Measurements from ENCODE around the gene RGS3.

The RGS3 gene

DNA sequence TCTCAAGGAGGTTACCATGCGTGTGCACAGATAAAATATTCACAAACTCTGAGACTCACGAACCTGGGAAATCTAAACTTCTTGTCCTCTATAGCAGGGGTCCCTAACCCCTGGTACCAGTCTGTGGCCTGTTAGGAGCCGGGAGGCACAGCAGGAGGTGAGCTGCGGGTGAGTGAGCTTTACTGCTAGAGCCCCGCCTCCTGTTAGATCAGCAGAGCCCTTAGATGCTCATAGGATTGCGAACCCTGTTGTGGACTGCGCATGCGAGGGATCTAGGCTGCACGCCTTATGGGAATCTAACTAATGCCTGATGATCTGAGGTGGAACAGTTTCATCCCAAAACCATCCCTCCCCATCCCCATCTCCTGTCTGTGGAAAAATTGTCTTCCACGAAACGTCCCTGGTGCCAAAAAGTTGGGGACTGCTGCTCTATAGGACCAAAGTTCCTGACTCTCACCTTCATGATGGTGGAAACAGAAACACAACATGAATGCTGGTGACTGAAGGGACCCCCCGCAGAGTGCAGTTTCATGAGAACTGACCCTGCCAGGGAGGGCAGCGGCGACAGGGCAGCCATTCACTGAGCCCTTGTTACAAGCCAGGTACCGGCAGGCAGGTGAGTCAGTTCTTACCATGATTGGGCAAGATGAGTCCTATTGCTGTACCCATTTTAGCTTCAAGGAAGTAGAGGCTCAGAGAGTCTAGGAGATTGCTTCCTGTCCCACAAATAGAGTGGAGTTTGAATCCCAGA is 181.9 kb downstream of the RGS3 start:
- Mint-ChIP-seq H3K9me3 (no peaks in the 10 kb centered on the region), H3K4me1 (ENCODE audit: low read depth) (no peaks in the 10 kb centered on the region), H3K27ac (no peak overlapping the region), H3K36me3 (ENCODE audit: low read depth) (no peaks in the 10 kb centered on the region), H3K27me3 (ENCODE audit: low read depth) (peaks cover 40% of the 10 kb centered on the region), H3K4me3 (no peak overlapping the region)

DNA sequence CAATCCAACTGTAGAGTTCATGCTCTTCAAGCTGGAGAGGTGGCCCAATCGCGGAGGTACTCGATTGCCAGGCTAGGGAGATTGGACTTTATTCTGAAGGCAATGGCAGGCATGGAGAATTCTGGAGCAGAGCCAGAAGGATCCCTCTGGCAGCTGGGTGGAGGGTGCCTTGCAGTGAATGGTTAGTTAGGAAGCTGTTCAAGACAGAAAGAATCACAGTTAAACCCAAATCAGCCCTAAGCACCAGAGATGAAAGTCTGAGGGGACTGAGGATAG is 182.4 kb downstream of the RGS3 start:
- H3K36me3 Mint-ChIP-seq (ENCODE audit: low read depth), result no peaks in the 10 kb centered on the region
- no peaks in the 10 kb centered on the region for H3K4me1 Mint-ChIP-seq (ENCODE audit: low read depth)
- no peak overlapping the region for H3K4me3 Mint-ChIP-seq
- no peaks in the 10 kb centered on the region for H3K9me3 Mint-ChIP-seq
- peaks cover 40% of the 10 kb centered on the region for H3K27me3 Mint-ChIP-seq (ENCODE audit: low read depth)
- H3K27ac Mint-ChIP-seq, result no peak overlapping the region

DNA sequence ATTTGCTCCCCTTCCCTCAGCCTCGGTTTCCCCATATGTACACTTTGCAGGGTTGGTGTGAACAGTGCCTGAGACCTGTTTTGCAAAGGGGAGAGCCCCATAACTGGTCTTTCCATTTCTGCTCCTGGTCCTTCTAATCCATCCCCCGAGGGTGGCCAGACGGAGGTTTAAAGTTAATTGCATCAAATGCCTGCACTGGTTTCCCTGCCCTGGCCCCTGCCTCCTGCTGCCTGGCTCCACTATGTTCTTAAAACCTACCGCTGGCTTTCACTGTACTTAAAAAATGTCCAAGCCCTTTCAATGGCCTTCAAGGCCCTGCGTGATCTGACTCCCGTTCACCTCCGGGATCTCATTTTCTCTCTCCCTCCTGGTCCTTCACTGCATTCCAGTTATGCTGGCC is 183.0 kb downstream of the RGS3 start:
- Mint-ChIP-seq H3K27me3 (ENCODE audit: low read depth) (peaks cover 36% of the 10 kb centered on the region), H3K9me3 (no peaks in the 10 kb centered on the region), H3K4me1 (ENCODE audit: low read depth) (no peaks in the 10 kb centered on the region), H3K36me3 (ENCODE audit: low read depth) (no peaks in the 10 kb centered on the region), H3K27ac (no peak overlapping the region), H3K4me3 (no peak overlapping the region)

Data from T-helper 1 cell treated with Interleukin-12 subunit alpha and Interleukin-12 subunit beta and Interleukin-4 antibody, amounts not matched to agents 30 μg/mL and 1 μg/mL, for 36 hours (primary cell).